Measurements from ENCODE around the gene RELB.
"Not testable (repeated sequence)": the region's sequence is repeated elsewhere in the genome, so short reads cannot be mapped to it uniquely, and the experiment has no call there.

GRCh38 chr19:45000665-45001064 lies 599 bp upstream of the RELB start:
- not testable (repeated sequence) for TF ChIP-seq CTCF (conservative IDR thresholded peaks at IDR 0.05; ENCODE audit: low read depth, low read length); EZH2 (IDR thresholded peaks at IDR 0.05; ENCODE audit: borderline replicate concordance, low read depth, low read length, poor library complexity, severe bottlenecking)

Data from A673 (cell line).